Epithelial cell of esophagus (primary cell): ENCODE results near the gene LHFPL2.

Experiments
- DNase-seq: peaks from one replicate; pipeline ENCODE4 v3.0.0; 2010; ENCODE audit warnings: low read depth
- H3K4me3 ChIP-seq: 2 replicates; pipeline ENCODE4 v1.5.1; 2011; ENCODE audit warnings: mild to moderate bottlenecking, low read length, control low read depth
- TF ChIP-seq, protein P1 (sequence below): IDR thresholded peaks from 2 replicates; pipeline ENCODE4 v1.5.1; 2011; ENCODE audit warnings: low read depth, mild to moderate bottlenecking, low read length, control low read depth, inconsistent platforms; ENCODE audit not compliant: insufficient read depth; ENCODE audit errors: missing control alignments

The LHFPL2 gene

DNA sequence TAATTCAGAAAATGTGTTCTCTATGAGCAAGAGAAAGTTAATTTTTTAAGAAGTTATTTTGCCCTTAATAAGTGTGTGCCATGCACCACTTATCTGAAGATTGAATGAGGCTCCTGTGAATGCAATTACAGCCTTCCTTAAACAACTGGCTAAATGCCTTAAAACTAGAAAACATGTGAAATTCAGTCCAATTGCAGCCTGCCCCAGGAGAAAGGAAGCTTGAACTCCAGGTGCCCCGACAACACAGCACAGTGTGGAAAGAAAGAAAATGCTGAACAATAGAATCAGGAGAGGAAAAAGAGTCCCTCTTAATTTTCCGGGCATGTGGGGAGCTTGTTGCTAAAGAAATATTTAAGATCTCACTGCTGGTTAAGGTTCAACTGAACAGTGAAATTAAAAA lies 8.8 kb downstream of the LHFPL2 start:
- TF ChIP-seq, protein P1, sequence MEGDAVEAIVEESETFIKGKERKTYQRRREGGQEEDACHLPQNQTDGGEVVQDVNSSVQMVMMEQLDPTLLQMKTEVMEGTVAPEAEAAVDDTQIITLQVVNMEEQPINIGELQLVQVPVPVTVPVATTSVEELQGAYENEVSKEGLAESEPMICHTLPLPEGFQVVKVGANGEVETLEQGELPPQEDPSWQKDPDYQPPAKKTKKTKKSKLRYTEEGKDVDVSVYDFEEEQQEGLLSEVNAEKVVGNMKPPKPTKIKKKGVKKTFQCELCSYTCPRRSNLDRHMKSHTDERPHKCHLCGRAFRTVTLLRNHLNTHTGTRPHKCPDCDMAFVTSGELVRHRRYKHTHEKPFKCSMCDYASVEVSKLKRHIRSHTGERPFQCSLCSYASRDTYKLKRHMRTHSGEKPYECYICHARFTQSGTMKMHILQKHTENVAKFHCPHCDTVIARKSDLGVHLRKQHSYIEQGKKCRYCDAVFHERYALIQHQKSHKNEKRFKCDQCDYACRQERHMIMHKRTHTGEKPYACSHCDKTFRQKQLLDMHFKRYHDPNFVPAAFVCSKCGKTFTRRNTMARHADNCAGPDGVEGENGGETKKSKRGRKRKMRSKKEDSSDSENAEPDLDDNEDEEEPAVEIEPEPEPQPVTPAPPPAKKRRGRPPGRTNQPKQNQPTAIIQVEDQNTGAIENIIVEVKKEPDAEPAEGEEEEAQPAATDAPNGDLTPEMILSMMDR, result no peak
- no peak for DNase-seq
- no peak overlapping the region for H3K4me3 ChIP-seq

DNA sequence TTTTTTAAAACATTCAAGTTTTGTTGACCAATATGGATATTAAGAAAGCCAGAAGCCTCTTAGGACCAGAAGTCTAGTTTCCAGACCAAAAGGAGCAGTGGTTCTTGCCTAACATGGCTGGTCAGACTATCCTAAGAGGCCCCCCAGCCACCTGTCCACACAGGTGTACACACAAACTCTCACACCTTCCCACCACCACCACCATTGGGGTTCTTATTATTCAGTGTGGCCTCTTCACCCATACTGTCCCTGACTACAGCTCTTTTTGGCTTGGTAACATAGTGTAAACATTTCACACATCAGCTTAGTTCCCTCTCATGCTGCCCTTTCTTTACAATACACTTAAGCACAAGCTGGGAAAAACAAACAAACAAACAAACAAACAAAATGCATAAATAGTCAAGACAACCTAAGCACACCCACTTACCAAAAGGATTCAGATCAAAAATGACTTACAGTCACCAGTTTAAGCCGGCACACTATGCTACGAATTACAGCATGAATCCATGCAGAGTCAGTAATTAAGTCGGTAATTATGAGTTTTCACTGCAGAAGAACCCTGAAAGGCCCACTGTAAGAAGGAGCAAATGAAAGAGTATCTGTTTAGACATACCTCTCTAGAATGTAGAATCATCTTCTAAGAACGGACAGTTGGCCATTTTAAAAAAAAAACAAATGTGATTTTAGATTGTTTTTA lies 9.5 kb downstream of the LHFPL2 start:
- TF ChIP-seq, protein P1, result no peak
- no peak for DNase-seq
- H3K4me3 ChIP-seq, result no peak overlapping the region

DNA sequence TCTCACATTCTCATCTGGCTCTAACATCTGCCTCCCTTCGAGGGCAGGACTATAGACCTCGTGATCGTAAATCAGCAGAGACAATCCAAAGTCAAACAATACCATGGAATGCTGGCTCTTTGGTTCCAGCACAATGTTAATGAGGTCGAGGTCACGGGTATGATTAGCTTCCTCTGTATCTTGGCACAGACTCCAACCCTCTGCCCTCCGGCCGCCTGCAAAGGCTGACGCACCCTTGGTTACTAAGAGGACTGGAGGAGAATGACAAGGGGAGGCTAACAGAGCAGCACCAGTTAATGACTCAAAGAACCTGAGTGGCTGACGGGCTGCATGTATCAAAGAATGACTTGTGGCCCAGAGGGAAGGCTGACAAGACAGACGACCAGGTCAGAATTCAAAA lies 10.1 kb downstream of the LHFPL2 start:
- TF ChIP-seq, protein P1, result no peak
- DNase-seq, result peak; percentile 97
- no peak overlapping the region for H3K4me3 ChIP-seq

DNA sequence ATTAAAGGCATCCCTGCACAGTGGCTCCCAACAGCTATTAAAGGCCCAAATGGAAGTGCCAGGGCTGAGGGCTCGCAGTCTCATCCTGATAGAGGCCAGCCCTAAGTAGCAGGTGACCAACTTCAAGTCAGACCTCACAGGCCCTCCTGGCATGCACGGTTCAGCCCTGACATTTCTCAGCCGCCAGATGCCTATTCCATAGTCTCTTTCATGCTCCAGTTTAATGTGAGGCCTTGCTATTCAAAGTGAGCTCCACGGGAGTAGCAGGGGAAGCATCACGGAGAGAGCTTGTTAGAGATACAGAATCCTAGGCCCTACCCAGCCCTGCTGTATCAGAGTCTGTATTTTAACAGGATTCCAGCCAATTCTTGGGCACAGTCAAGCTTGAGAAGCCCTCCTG lies 11.1 kb downstream of the LHFPL2 start:
- no peak overlapping the region for H3K4me3 ChIP-seq
- no peak for DNase-seq
- TF ChIP-seq, protein P1, result no peak

DNA sequence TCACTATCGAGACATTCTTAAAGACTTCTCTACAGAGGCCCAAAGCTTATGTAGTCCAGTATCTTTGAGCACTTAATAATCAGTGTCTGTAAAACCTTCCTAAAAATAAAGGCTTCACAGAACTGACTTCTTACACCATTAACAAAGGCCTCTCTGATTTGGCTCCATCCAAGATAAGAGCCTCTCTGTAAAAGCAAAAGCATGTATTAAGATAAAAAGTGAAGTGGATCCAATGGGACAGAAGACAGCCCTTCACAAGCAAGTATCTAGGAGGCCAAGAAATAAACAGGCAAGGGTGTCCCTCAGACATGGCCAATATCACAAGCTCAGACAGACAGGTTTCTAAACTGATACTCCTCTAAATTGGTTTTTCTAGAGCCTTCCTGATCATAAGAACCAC lies 11.9 kb downstream of the LHFPL2 start:
- DNase-seq, result no peak
- H3K4me3 ChIP-seq, result no peak overlapping the region
- TF ChIP-seq, protein P1, result no peak

DNA sequence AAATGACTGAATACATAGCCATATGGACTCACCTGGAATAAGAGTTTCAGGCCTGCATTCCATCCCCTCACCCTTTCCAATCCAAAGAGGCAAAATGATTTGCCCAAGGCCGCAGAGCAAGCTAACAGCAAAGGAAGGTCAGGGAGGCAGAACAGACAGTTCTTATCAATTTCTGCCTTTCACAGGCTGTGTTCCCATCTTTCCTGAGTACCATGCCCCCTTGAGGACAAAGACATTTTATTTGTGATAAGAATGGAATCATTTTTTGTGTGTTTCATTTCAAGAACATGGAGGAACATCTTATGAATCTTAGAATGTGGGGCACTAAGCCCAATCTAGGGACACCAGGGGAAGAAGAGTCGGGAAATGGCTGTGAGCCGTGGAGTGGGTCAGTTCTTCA lies 13.9 kb downstream of the LHFPL2 start:
- no peak for DNase-seq
- no peak overlapping the region for H3K4me3 ChIP-seq
- TF ChIP-seq, protein P1, result no peak

DNA sequence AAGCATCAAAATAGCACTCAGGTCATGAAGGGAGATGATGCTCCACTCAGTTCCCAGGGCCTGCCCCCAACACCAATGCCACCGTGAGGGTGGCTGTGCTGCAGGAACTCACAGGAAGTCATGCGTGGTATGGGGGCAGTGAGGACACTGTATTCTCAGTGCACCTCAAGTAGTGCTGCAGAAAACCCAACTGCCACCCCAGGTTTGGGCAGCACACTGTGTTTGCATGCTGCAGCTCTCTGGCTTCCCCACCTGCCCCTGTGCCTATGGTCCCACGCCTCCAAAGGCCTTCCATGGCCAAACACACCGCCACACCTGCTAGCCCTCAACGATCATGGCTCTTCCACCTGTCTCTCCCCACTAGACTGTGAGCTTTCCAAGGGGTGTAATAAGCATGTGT lies 14.3 kb downstream of the LHFPL2 start:
- TF ChIP-seq, protein P1, result no peak
- no peak overlapping the region for H3K4me3 ChIP-seq
- DNase-seq, result no peak
